ENCODE results near the gene ST7L.

DNA sequence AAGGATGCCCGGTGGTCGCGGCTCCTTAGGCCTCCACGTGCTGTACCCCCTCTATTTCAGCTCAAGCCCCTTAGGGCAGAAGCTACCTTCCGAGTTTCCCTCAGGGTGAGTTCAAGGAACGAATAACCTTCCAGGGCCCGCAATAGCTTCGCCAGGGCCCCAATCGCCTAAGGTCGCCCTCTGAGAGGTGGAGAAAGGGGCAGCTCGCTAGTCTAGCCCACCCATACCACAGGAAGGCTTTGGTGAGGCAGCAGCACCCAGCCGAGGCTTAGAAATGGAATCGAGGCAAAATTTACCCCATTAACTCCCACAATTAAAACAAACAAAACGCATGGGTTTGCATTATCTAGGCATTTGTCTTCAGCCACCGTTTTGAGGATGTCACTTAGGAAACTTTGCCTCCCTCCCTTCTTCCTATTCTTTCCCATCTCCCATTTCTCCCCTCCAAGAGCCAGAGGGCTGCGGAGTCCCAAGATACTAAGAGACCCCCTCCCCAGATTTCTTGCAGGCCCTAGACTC is 109.2 kb downstream of the ST7L start:
- TF ChIP-seq, protein P1, sequence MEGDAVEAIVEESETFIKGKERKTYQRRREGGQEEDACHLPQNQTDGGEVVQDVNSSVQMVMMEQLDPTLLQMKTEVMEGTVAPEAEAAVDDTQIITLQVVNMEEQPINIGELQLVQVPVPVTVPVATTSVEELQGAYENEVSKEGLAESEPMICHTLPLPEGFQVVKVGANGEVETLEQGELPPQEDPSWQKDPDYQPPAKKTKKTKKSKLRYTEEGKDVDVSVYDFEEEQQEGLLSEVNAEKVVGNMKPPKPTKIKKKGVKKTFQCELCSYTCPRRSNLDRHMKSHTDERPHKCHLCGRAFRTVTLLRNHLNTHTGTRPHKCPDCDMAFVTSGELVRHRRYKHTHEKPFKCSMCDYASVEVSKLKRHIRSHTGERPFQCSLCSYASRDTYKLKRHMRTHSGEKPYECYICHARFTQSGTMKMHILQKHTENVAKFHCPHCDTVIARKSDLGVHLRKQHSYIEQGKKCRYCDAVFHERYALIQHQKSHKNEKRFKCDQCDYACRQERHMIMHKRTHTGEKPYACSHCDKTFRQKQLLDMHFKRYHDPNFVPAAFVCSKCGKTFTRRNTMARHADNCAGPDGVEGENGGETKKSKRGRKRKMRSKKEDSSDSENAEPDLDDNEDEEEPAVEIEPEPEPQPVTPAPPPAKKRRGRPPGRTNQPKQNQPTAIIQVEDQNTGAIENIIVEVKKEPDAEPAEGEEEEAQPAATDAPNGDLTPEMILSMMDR (IDR thresholded peaks at IDR 0.05): no peak
- no peak for TF ChIP-seq POLR2A (IDR thresholded peaks at IDR 0.05)
- no peak for TF ChIP-seq POLR2AphosphoS5 (IDR thresholded peaks at IDR 0.05; ENCODE audit: insufficient read depth in 1 of 2, low read depth in 1 of 2)
